Activated gamma-delta T cell treated with Interleukin-2 at 50 U/mL for 16 hours (primary cell): ENCODE data around the gene MAPK10.
"Not testable (repeated sequence)": the region's sequence is repeated elsewhere in the genome, so short reads cannot be mapped to it uniquely, and the experiment has no call there.

Experiments used
- DNase-seq: peaks from one replicate; pipeline ENCODE4 v3.0.0-alpha.2; 2020

Gene MAPK10

GRCh38 chr4:86099348-86099747 lies 260.5 kb downstream of the MAPK10 start:
- DNase-seq: no peak

DNA sequence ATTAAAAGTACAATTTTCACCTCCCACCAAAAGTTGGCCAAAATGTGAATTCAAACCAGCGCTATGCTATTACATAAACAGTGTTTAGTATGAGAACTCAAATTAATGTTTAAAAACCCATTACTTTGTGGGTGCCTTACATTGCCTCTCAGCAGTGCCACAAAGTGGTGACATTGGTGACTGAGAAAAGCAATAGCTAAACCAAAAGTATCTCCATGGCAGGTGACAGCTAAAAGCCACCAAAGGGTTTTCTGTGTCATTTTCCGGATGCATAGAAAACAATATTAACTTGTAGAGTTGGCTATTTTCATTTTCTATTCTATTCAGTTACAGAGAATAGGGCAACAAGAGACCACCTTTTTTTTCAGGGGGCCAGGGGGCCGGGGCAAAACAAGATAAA lies 261.2 kb downstream of the MAPK10 start:
- DNase-seq: no peak

DNA sequence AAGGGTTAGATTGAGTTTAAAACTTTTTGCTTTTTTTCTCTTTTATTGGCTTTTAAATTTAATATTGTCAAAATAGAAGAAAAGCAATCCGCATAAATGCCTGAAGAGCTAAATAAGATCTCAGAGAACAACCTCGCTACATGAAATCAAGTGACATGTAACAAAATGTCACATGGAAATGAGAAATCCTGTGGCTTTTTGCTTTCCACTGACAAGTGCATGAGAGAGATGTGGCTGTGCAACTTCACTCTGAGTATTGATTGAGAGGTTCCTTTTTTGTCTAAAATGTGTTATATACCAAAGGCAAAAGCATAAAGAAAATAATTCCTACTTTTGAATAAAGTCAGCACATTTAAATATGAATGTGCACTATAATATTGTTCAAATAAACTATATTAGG lies 263.5 kb downstream of the MAPK10 start:
- DNase-seq: no peak

GRCh38 chr4:86092684-86093083 lies 267.2 kb downstream of the MAPK10 start:
- DNase-seq: no peak

GRCh38 chr4:86091201-86091600 lies 268.7 kb downstream of the MAPK10 start:
- DNase-seq: no peak

DNA sequence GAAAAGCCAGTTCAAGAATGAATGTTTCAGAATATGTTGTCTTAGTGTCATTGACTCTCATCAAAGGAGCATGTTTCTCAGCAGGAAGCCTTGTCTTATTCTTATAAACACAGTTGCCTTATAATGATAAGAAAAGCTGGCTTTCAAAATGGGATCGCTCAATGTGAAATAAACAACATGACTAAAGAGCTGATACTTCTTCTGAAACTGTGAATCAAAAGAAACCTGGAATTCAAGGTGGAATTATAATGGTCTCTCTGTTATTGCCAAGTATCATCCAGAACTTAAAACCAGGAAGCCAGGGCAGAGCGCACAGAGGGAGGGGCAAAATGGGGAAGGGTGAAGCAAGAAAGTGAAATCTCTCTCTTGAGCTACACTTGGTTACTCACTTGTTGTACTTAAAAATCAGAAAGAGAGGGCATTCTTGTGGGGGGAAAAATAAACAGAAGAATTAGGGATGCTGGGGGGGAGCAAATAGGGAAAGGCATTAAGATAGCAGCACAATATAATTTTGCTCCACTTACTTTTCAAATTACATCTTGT lies 270.0 kb downstream of the MAPK10 start:
- no peak for DNase-seq

- DNase-seq: no peak
These were observed 270.8 kb downstream of the MAPK10 start for GRCh38 chr4:86089053-86089452.

DNA sequence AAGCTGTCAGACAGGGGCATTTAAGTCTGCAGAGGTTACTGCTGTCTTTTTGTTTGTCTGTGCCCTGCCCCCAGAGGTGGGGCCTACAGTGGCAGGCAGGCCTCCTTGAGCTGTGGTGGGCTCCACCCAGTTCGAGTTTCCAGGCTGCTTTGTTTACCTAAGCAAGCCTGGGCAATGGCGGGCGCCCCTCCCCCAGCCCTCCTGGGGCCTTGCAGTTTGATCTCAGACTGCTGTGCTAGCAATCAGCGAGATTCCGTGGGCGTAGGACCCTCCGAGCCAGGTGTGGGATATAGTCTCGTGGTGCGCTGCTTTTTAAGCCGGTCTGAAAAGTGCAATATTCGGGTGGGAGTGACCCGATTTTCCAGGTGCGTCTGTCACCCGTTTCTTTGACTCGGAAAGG lies 284.1 kb downstream of the MAPK10 start:
- not testable (repeated sequence) for DNase-seq

DNA sequence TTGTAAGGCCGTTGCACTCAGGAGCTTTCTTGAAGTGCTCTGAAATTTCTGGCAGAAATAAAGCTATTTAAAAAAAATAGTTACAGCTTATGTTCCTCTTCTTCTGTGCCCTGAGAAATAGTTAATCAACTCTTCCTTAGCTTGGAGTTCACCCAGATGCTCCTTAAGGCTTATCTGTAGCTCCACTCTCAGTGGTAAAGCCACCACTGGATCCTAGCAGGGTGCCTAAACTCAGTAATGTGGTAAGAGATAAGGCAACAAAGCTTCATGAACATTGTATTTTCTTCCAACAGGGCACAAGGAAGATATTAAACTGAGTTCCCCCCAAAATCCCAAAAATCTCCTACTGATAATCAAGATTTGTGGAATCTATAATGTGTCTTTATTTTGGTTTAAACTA lies 299.5 kb downstream of the MAPK10 start:
- DNase-seq: no peak

DNA sequence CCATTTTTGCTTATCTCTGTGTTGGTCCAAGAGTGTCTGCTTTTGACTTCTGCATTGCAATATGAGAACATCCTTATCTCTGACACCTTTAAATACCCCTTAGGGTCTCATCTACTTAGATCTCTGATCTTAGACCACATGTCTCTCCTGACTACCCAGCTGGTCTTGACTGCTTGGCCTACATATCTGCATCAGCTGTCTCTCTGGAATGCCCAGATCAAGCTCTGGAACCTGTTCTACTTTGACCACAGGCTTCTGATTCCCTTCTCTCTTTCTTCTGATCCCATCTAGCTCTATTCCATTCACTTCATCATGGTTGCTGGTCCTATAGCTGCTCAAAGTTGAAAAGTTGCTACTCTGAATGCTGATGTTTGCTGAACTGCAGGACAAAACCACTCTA lies 301.2 kb downstream of the MAPK10 start:
- DNase-seq: no peak

DNA sequence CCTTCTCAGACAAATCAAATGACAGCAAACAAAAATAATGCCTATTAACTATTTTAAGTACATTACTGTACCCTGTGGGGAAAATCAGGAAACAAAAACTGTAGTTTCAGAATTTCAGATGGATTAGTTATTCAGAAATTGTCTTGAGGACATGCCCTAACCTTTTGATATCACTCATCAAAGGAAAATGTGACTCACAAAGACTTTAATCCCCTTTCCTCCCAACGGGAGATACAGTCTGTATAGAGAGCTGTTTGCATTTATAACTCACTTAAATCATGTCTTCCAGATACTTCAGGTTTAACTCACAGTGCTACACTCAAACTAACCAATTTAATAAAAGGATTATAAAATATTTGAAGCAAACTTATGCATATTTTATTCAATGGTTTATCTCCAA lies 304.0 kb downstream of the MAPK10 start:
- no peak for DNase-seq

GRCh38 chr4:86054286-86055032 lies 305.4 kb downstream of the MAPK10 start:
- no peak for DNase-seq

GRCh38 chr4:86050496-86050895 lies 309.4 kb downstream of the MAPK10 start:
- DNase-seq: no peak

- no peak for DNase-seq
These were observed 311.4 kb downstream of the MAPK10 start for GRCh38 chr4:86048426-86048825.

DNA sequence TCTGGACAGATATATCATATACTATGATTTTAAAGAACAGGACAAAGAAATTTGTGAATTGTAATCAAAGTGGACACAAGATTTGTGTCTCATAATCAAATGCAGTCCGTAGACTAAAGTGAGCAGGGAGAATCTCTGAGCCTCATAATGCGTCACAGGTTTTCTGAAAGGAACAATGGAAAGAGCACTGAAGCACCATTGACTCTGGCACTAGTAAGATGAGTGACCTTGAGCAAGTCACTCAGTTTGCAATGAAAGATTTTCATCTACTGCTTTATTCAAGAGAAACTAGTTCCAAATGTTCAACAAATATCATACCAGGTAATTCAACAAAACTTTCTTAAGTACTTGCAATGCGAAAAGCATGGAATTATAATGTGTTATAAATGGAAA lies 315.3 kb downstream of the MAPK10 start:
- no peak for DNase-seq

DNA sequence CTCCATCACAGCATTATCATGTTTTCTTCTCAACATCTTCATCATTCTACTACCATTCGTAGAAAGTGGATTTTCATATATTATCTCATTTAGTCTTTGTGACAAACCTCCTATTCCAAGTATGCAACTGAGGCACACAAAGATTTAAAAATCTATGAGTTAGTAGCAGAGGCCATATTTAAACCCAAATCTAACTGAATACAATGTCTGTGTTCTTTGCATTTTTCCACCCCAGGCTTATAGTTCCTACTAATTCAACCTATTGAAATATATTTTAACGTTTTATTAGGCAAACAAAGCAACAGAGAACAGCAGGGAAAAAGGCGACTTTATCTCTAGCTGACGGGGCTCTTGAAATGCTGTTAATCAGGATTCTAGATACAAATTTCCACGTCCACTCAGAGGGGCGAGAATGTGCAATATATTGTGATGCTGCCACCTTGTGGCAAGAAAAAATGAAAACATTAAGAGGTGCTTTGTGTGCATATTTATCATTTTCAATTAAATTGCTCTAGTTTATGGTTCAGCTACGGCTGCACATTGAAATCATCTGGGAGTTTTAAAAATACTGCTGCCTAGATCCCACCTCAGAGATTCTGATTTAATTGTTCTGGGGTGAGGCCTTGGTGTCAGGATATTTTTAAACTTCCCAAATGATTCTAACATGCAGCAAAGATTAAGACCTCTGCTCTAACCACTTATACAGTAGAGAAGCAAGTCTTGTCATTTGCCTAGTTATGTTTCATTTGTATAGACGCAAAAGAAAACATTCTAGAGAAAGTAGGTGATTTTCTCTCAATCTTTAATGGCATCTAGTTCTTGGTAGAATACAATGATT lies 315.9 kb downstream of the MAPK10 start:
- no peak for DNase-seq

GRCh38 chr4:86038037-86038436 lies 321.8 kb downstream of the MAPK10 start:
- DNase-seq: no peak

- no peak for DNase-seq
These were observed 323.1 kb downstream of the MAPK10 start for GRCh38 chr4:86036736-86037135.

DNA sequence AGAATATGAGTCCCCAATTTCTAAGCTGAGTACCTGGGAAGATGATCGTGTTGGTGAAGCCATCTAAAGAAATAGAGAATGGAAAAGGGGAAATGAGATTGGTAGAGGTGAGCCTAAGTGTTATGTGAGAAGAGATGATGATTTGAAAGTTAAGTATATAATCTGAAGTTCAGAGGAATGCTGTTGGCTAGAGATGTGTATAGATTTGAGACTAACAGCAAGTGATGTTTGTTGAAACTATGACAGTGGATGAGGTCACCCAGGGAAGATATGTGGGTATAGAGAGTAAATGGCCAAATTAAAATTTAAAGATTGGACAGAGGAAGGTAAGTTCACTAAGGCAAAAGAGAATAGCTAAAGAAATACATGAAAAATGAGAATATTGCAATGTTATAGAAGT lies 324.2 kb downstream of the MAPK10 start:
- no peak for DNase-seq

DNA sequence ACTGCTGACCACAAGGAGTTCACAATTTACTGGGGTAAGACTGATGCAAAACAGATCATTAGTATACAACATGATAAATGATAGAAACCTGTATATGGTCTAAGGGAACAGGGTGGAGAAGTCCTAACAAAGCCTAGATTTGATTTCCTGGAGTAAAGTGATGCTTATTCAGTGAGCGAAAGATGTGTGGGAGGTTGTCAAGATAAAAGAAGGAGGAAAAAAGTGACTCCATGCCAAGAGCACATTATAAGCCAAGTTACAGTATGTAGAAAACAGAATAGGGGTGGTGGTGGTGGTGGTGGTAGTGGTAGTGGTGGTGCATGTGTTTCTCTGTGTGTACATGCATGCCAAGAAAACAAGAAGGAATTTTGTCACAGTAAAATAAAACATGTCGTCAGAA lies 325.2 kb downstream of the MAPK10 start:
- DNase-seq: no peak

- no peak for DNase-seq
These were observed 326.7 kb downstream of the MAPK10 start for GRCh38 chr4:86033171-86033570.

GRCh38 chr4:86032476-86033022 lies 327.3 kb downstream of the MAPK10 start:
- DNase-seq: no peak

DNA sequence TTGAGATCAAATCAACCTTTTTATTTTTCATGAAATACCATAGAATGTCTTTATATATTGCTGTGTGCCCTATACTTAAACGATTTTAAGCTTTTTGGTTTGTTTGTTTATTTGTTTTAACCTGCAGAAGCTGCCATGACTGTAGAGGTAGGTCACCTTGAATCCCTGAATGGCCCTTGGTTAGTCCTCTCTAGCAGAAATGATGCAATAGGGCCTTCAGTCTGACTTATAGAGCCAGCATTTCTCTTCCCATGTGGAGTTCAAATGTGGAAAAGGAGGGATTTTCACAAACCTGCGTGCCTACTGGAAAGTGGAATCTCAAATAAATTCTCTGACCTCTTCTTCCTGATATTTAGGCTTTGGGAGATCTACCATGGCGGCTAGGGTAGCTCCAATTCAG lies 327.9 kb downstream of the MAPK10 start:
- DNase-seq: no peak

DNA sequence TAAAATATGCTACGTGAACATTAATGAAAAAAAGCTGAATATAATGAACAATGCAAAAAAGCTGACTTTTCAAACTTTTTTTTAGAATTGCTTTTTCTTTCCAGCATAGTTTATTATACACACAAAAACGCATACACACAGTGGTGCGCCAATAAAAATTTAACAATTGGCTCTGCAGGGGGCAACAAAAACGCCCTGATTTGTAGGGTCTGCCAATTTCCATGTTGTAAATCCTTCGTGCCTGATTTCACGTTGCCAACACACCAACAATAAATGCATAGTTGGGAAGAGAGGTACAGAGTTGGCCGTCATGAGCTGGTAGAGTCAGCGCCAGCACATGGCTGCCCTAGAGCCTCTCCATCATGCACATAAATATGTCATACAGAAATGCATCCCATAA lies 333.1 kb downstream of the MAPK10 start:
- no peak for DNase-seq
